Liver (tissue), 9 donors: Measurements from ENCODE around the gene HPDL. TPM values are rescaled to one million over a fixed set of nuclear protein-coding genes. Genes with fewer than 3 reads are reported as not detected.

Experiments used
- DNase-seq: peaks from one replicate; pipeline ENCODE4 v3.0.0-alpha.2; 2017; ENCODE audit warnings: low spot score
- H3K27ac ChIP-seq, 2 donors: one replicate each; pipeline ENCODE4 v1.7.0; 2013; ENCODE audit warnings: inconsistent platforms in 2 of 2, low read length in 2 of 2, control low read depth in 1 of 2, low read depth in 1 of 2, mild to moderate bottlenecking in 1 of 2
- H3K27me3 ChIP-seq, 4 donors: one replicate each; pipeline versions ENCODE4 v1.6.1 to v1.7.0; 2013; ENCODE audit warnings: low read length in 3 of 4, inconsistent platforms in 1 of 4, mild to moderate bottlenecking in 1 of 4, moderate library complexity in 1 of 4; ENCODE audit not compliant: control insufficient read depth in 4 of 4, insufficient read depth in 4 of 4
- H3K36me3 ChIP-seq, 4 donors: one replicate each; pipeline versions ENCODE4 v1.6.1 to v1.7.0; 2013; ENCODE audit warnings: low read length in 3 of 4, mild to moderate bottlenecking in 3 of 4, low read depth in 1 of 4, moderate library complexity in 1 of 4; ENCODE audit not compliant: control insufficient read depth in 4 of 4, insufficient read depth in 3 of 4
- H3K4me1 ChIP-seq, 4 donors: one replicate each; pipeline versions ENCODE4 v1.6.1 to v1.7.0; 2013; ENCODE audit warnings: low read length in 3 of 4, mild to moderate bottlenecking in 3 of 4, moderate library complexity in 1 of 4; ENCODE audit not compliant: control insufficient read depth in 4 of 4, insufficient read depth in 4 of 4
- H3K4me3 ChIP-seq, 3 donors: one replicate each; pipeline versions ENCODE4 v1.6.1 to v1.7.0; 2013; ENCODE audit warnings: low read length in 3 of 3, control low read depth in 1 of 3, low read depth in 1 of 3, mild to moderate bottlenecking in 1 of 3
- H3K9ac ChIP-seq, 2 donors: one replicate each; pipeline ENCODE4 v1.7.0; 2013; ENCODE audit warnings: low read length in 2 of 2, mild to moderate bottlenecking in 2 of 2, moderate library complexity in 2 of 2, control low read depth in 1 of 2, low read depth in 1 of 2
- H3K9me3 ChIP-seq, 4 donors: one replicate each; pipeline versions ENCODE4 v1.6.1 to v1.7.0; 2013; ENCODE audit warnings: low read length in 3 of 4; ENCODE audit not compliant: control insufficient read depth in 4 of 4
- EGR1 ChIP-seq, 2 donors: IDR thresholded peaks; 2 replicates each; pipeline ENCODE4 v1.6.1; 2016 to 2018; ENCODE audit warnings: antibody characterized with exemption in 2 of 2, low read depth in 2 of 2
- FOXA1 ChIP-seq: IDR thresholded peaks from 2 replicates; pipeline ENCODE4 v1.6.1; 2016; ENCODE audit warnings: antibody characterized with exemption
- FOXA2 ChIP-seq: IDR thresholded peaks from 2 replicates; pipeline ENCODE4 v1.6.1; 2016; ENCODE audit warnings: antibody characterized with exemption
- GABPA ChIP-seq, 2 donors: IDR thresholded peaks in 1 of 2; conservative IDR thresholded peaks in 1 of 2; 2 replicates each; pipeline ENCODE4 v1.6.1; 2016; ENCODE audit warnings: antibody characterized with exemption in 2 of 2, mild to moderate bottlenecking in 1 of 2, moderate library complexity in 1 of 2
- HNF4A ChIP-seq, 2 donors: conservative IDR thresholded peaks; 2 replicates each; pipeline ENCODE4 v1.6.1; 2016; ENCODE audit warnings: antibody characterized with exemption in 2 of 2, mild to moderate bottlenecking in 2 of 2
- HNF4G ChIP-seq: IDR thresholded peaks from 2 replicates; pipeline ENCODE4 v1.6.1; 2016; ENCODE audit warnings: antibody characterized with exemption
- JUND ChIP-seq, 2 donors: IDR thresholded peaks; 2 replicates each; pipeline ENCODE4 v1.6.1; 2016; ENCODE audit warnings: antibody characterized with exemption in 2 of 2
- NR2F2 ChIP-seq: IDR thresholded peaks from 2 replicates; pipeline ENCODE4 v1.6.1; 2016; ENCODE audit warnings: antibody characterized with exemption
- RAD21 ChIP-seq, 2 donors: IDR thresholded peaks; 2 replicates each; pipeline ENCODE4 v1.6.1; 2016; ENCODE audit warnings: antibody characterized with exemption in 2 of 2, mild to moderate bottlenecking in 2 of 2
- RXRA ChIP-seq, 2 donors: IDR thresholded peaks; 2 replicates each; pipeline ENCODE4 v1.6.1; 2017 to 2018; ENCODE audit warnings: antibody characterized with exemption in 2 of 2, mild to moderate bottlenecking in 1 of 2
- SP1 ChIP-seq: IDR thresholded peaks from 2 replicates; pipeline ENCODE4 v1.6.1; 2018; ENCODE audit warnings: antibody characterized with exemption, mild to moderate bottlenecking
- TAF1 ChIP-seq: conservative IDR thresholded peaks from 2 replicates; pipeline ENCODE4 v1.6.1; 2016; ENCODE audit warnings: antibody characterized with exemption, mild to moderate bottlenecking
- YY1 ChIP-seq: IDR thresholded peaks from 2 replicates; pipeline ENCODE4 v1.6.1; 2016; ENCODE audit warnings: antibody characterized with exemption, mild to moderate bottlenecking
- WGBS: extraction: QIAGEN DNeasy Blood & Tissue Kit; methylation state at CpG from one replicate; pipeline ENCODE4 v1.1.7; 2013; 5-methylcytosine and 5-hydroxymethylcytosine counted together
- polyA plus RNA-seq, 2 donors: library from polyadenylated mRNA; stranded (reverse) in 1 of 2; unstranded in 1 of 2; fragments of 200-250 nt in 1 of 2; fragments of >200 nt in 1 of 2; fragmentation: Nextera tagmentation in 1 of 2; extraction: Ambion mirVana in 1 of 2; gene quantifications; one replicate each; pipeline versions ENCODE4 v1.2.1 to v1.2.3, GENCODE V29; 2013 to 2015
- total RNA-seq, 2 donors: library from RNA; depleted of rRNA; stranded (reverse); fragments of >200 nt; gene quantifications; one replicate each; pipeline ENCODE4 v1.2.3, GENCODE V29; 2014
- TF ChIP-seq, protein P1 (sequence below): IDR thresholded peaks from 2 replicates; pipeline ENCODE4 v1.6.1; 2016; ENCODE audit warnings: antibody characterized with exemption
- TF ChIP-seq, protein P2 (sequence below): fragments of 150-350 bp; IDR thresholded peaks from 2 replicates; pipeline ENCODE4 v1.5.1; 2017; ENCODE audit warnings: improper control_type of control experiment, low read depth, low read length; ENCODE audit not compliant: missing input control
- TF ChIP-seq, protein P3 (sequence below): IDR thresholded peaks from 2 replicates; pipeline ENCODE4 v1.6.1; 2016; ENCODE audit warnings: antibody characterized with exemption
- TF ChIP-seq, protein P4 (sequence below): IDR thresholded peaks from 2 replicates; pipeline ENCODE4 v1.6.1; 2016; ENCODE audit warnings: antibody characterized with exemption
- TF ChIP-seq, protein P5 (sequence below): IDR thresholded peaks from 2 replicates; pipeline ENCODE4 v1.6.1; 2016; ENCODE audit warnings: antibody characterized with exemption, mild to moderate bottlenecking
- donor health status: healthy.
- donor health status: healthy.
- donor health status: healthy.
- donor health status: healthy.
- donor health status: healthy.

HPDL gene
- total and polyA plus RNA-seq, 4 donors, result 0.09 to 5.2 (median 0.15) TPM; not detected in 1

DNA sequence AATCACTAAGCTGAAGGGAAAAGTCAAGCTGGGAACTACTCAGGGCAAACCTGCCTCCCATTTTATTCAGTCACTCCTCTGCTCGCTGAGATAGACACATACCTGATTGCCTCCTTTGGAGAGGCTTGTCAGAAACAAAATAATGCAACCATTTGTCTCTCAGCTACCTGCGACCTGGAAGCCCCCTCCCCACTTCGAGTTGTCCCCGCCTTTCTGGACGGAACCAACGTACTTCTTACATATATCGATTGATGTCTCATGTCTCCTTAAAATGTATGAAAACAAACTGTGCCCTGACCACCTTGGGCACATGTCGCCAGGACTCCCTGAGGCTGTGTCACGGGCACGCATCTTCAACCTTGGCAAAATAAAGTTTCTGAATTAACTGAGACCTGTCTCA is 21.5 kb upstream of the HPDL start:
- Histone ChIP-seq H3K9me3 (no peaks in the 10 kb centered on the region), H3K4me3 (no peak overlapping the region), H3K4me1 (peaks cover 3 to 17% (median 10%) of the 10 kb centered on the region in 4 donors), H3K36me3 (no peaks in the 10 kb centered on the region), H3K27ac (no peak overlapping the region), H3K9ac (no peak overlapping the region), H3K27me3 (no peaks in the 10 kb centered on the region)
- DNase-seq, result no peak
- WGBS, result 92% methylated on average over 10 of the region's 10 CpGs
- TF ChIP-seq YY1 (no peak), EGR1 (IDR thresholded peaks at IDR 0.05; ENCODE audit: low read depth in 2 of 2) (no peak), HNF4A (conservative IDR thresholded peaks at IDR 0.05) (no peak), TAF1 (no peak), NR2F2 (no peak), SP1 (no peak), FOXA1 (no peak), RAD21 (IDR thresholded peaks at IDR 0.05) (no peak), RXRA (IDR thresholded peaks at IDR 0.05) (no peak), HNF4G (no peak), GABPA (IDR thresholded peaks at IDR 0.05 in 1 of 2, conservative IDR thresholded peaks at IDR 0.05 in 1 of 2) (no peak)
- TF ChIP-seq, protein P1, sequence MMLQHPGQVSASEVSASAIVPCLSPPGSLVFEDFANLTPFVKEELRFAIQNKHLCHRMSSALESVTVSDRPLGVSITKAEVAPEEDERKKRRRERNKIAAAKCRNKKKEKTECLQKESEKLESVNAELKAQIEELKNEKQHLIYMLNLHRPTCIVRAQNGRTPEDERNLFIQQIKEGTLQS, result no peak
- TF ChIP-seq, protein P2, sequence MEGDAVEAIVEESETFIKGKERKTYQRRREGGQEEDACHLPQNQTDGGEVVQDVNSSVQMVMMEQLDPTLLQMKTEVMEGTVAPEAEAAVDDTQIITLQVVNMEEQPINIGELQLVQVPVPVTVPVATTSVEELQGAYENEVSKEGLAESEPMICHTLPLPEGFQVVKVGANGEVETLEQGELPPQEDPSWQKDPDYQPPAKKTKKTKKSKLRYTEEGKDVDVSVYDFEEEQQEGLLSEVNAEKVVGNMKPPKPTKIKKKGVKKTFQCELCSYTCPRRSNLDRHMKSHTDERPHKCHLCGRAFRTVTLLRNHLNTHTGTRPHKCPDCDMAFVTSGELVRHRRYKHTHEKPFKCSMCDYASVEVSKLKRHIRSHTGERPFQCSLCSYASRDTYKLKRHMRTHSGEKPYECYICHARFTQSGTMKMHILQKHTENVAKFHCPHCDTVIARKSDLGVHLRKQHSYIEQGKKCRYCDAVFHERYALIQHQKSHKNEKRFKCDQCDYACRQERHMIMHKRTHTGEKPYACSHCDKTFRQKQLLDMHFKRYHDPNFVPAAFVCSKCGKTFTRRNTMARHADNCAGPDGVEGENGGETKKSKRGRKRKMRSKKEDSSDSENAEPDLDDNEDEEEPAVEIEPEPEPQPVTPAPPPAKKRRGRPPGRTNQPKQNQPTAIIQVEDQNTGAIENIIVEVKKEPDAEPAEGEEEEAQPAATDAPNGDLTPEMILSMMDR, result no peak
- TF ChIP-seq, protein P3, sequence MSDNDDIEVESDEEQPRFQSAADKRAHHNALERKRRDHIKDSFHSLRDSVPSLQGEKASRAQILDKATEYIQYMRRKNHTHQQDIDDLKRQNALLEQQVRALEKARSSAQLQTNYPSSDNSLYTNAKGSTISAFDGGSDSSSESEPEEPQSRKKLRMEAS, result no peak
- TF ChIP-seq, protein P4, sequence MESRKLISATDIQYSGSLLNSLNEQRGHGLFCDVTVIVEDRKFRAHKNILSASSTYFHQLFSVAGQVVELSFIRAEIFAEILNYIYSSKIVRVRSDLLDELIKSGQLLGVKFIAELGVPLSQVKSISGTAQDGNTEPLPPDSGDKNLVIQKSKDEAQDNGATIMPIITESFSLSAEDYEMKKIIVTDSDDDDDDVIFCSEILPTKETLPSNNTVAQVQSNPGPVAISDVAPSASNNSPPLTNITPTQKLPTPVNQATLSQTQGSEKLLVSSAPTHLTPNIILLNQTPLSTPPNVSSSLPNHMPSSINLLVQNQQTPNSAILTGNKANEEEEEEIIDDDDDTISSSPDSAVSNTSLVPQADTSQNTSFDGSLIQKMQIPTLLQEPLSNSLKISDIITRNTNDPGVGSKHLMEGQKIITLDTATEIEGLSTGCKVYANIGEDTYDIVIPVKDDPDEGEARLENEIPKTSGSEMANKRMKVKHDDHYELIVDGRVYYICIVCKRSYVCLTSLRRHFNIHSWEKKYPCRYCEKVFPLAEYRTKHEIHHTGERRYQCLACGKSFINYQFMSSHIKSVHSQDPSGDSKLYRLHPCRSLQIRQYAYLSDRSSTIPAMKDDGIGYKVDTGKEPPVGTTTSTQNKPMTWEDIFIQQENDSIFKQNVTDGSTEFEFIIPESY, result no peak

DNA sequence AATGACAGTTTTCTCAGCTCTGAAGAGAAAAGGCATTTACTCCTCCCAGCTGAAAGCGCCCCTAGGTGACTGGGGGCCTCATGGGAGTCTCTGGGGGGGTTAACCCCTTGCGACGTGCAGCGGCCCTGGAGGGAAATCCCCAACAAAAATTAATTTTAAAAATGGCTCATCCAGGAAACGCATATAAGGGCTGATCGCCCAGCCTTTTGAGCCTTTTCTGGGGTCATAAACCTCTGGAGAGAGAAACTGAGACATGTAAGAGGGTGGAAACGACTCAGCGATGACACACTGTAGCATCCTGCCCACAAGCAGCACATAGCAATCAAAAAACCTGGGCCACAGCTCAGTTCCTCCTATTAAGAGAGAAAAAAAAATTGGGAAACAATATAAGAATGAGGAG is 20.4 kb upstream of the HPDL start:
- Histone ChIP-seq H3K27me3 (no peaks in the 10 kb centered on the region), H3K9ac (no peak overlapping the region), H3K4me3 (no peak overlapping the region), H3K27ac (no peak overlapping the region), H3K4me1 (peaks cover 3 to 17% (median 8%) of the 10 kb centered on the region in 4 donors), H3K36me3 (no peaks in the 10 kb centered on the region), H3K9me3 (no peaks in the 10 kb centered on the region)
- TF ChIP-seq TAF1, result no peak
- TF ChIP-seq HNF4G, result no peak
- TF ChIP-seq, protein P3, result no peak
- TF ChIP-seq GABPA (IDR thresholded peaks at IDR 0.05 in 1 of 2, conservative IDR thresholded peaks at IDR 0.05 in 1 of 2), result no peak
- no peak for TF ChIP-seq FOXA2
- TF ChIP-seq RAD21 (IDR thresholded peaks at IDR 0.05), result no peak
- TF ChIP-seq, protein P1, result no peak
- TF ChIP-seq JUND (IDR thresholded peaks at IDR 0.05), result no peak
- no peak for TF ChIP-seq HNF4A (conservative IDR thresholded peaks at IDR 0.05)
- TF ChIP-seq, protein P2, result no peak
- no peak for TF ChIP-seq EGR1 (IDR thresholded peaks at IDR 0.05; ENCODE audit: low read depth in 2 of 2)
- TF ChIP-seq SP1, result no peak
- TF ChIP-seq FOXA1, result no peak
- TF ChIP-seq NR2F2, result no peak
- TF ChIP-seq RXRA (IDR thresholded peaks at IDR 0.05), result no peak
- TF ChIP-seq, protein P5, sequence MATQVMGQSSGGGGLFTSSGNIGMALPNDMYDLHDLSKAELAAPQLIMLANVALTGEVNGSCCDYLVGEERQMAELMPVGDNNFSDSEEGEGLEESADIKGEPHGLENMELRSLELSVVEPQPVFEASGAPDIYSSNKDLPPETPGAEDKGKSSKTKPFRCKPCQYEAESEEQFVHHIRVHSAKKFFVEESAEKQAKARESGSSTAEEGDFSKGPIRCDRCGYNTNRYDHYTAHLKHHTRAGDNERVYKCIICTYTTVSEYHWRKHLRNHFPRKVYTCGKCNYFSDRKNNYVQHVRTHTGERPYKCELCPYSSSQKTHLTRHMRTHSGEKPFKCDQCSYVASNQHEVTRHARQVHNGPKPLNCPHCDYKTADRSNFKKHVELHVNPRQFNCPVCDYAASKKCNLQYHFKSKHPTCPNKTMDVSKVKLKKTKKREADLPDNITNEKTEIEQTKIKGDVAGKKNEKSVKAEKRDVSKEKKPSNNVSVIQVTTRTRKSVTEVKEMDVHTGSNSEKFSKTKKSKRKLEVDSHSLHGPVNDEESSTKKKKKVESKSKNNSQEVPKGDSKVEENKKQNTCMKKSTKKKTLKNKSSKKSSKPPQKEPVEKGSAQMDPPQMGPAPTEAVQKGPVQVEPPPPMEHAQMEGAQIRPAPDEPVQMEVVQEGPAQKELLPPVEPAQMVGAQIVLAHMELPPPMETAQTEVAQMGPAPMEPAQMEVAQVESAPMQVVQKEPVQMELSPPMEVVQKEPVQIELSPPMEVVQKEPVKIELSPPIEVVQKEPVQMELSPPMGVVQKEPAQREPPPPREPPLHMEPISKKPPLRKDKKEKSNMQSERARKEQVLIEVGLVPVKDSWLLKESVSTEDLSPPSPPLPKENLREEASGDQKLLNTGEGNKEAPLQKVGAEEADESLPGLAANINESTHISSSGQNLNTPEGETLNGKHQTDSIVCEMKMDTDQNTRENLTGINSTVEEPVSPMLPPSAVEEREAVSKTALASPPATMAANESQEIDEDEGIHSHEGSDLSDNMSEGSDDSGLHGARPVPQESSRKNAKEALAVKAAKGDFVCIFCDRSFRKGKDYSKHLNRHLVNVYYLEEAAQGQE, result no peak
- TF ChIP-seq, protein P4, result no peak
- WGBS, result 71% methylated on average over 8 of the region's 8 CpGs
- DNase-seq, result no peak
